Adrenal gland (tissue), 5 donors: ENCODE results near the gene MCM7.

Source experiments
- POLR2A ChIP-seq, 2 donors: fragments of 450-650 bp; IDR thresholded peaks; one replicate each; pipeline ENCODE4 v1.6.1; 2017; ENCODE audit warnings: antibody characterized with exemption in 2 of 2, mild to moderate bottlenecking in 2 of 2, moderate library complexity in 1 of 2
- TF ChIP-seq, protein P1 (sequence below), 6 experiments: fragments of 450-650 bp in 4 of 6; fragments of 200-600 bp in 2 of 6; sonication (generic) in 1 of 6; IDR thresholded peaks; 1 replicate in 5 of 6; 2 replicates in 1 of 6; pipeline versions ENCODE4 v1.5.1 to v1.8.0; 2016 to 2021; ENCODE audit warnings: antibody characterized with exemption in 6 of 6, mild to moderate bottlenecking in 2 of 6, moderate library complexity in 1 of 6
- donor health status: DM: no; HTN: no; CAD: no.

DNA sequence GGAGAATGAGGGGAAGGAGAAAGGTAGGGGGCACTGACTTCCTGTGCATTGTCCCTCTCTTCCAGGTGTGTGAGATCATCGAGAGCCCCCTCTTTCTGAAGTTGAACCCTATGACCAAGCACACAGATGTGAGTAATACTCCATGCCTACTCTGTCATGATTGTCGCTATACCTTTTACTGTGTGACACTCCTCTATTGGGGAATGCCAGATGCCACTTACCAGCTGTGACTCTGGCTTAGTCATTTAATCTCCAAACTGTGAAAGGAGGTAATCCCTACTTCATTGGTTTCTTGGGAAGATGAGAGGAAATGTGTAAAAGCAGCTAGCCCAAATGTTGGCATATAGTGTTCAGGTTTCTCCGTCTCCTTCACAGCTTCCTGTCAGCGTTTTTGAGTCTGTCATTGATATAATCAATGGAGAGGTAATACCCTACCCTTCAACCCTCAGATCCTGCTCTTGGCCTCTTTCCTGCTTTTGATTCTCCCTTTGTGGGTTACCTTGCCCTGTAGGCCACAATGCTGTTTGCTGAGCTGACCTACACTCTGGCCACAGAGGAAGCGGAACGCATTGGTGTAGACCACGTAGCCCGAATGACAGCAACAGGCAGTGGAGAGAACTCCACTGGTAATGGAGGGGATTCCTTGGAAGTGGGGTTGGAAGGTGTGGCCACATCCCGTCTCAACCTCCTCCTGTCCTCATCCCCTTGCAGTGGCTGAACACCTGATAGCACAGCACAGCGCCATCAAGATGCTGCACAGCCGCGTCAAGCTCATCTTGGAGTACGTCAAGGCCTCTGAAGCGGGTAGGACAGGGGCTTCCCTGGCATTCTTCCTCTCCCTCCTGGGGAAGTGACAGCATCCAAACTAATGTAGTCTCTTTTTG lies 10.4 kb downstream of the MCM7 start:
- TF ChIP-seq, protein P1, sequence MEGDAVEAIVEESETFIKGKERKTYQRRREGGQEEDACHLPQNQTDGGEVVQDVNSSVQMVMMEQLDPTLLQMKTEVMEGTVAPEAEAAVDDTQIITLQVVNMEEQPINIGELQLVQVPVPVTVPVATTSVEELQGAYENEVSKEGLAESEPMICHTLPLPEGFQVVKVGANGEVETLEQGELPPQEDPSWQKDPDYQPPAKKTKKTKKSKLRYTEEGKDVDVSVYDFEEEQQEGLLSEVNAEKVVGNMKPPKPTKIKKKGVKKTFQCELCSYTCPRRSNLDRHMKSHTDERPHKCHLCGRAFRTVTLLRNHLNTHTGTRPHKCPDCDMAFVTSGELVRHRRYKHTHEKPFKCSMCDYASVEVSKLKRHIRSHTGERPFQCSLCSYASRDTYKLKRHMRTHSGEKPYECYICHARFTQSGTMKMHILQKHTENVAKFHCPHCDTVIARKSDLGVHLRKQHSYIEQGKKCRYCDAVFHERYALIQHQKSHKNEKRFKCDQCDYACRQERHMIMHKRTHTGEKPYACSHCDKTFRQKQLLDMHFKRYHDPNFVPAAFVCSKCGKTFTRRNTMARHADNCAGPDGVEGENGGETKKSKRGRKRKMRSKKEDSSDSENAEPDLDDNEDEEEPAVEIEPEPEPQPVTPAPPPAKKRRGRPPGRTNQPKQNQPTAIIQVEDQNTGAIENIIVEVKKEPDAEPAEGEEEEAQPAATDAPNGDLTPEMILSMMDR (IDR thresholded peaks at IDR 0.05), result no peak
- no peak for TF ChIP-seq POLR2A (IDR thresholded peaks at IDR 0.05)
